Measurements from ENCODE around the gene GNAQ.
"Not testable (repeated sequence)": the region's sequence is repeated elsewhere in the genome, so short reads cannot be mapped to it uniquely, and the experiment has no call there.

The GNAQ gene

DNA sequence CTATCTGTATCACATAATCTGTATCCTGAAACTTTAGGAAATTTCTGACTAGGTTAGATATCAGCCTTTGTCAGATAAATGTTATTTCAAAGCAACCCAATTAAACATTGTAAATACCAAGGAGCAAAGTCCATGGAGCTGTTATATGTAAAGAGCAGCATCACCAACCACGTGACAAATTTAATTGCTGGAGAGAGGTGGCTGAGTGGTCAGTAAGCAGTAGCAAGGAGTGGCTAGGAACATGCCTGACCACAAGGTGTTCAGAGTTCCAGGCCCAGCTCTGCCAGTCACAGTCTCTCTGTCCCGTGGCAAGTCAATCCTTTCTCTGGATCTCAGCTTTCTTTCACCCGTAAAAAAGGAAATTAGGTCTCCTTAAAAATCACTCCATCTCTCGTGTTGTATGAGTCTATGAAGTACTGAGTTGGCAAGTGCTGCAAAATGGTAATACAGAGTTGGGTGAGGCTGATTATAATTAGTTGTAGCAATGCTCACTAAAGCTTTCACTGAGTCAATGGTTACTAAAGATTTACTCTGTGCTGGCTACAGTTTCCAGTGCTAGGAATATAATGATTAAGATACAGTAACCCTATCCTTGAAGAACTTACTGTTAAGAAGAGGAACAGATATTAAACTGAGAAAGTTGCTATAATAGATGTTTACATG lies 166.1 kb downstream of the GNAQ start:
- DNase-seq: no peak

GRCh38 chr9:77864211-77864889 lies 167.3 kb downstream of the GNAQ start:
- no peak for DNase-seq

- DNase-seq: not testable (repeated sequence)
Observed at GRCh38 chr9:77863638-77864037, 168.0 kb downstream of the GNAQ start.

DNA sequence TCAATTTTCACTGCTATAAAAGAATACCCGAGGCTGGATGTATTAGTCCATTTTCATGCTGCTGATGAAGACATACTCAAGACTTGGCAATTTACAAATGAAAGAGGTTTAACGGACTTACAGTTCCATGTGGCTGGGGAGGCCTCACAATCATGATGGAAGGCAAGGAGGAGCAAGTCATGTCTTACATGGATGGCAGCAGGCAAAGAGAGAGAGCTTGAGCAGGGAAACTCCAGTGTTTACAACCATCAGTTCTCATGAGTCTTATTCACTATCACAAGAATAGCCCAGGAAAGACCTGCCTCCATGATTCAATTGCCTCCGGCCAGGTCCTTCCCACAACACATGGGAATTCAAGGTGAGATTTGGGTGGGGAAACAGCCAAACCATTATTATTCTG lies 170.7 kb downstream of the GNAQ start:
- DNase-seq: not testable (repeated sequence)

GRCh38 chr9:77857513-77858259 lies 173.9 kb downstream of the GNAQ start:
- no peak for DNase-seq

GRCh38 chr9:77856615-77857014 lies 175.0 kb downstream of the GNAQ start:
- no peak for DNase-seq

- DNase-seq: no peak
Observed at GRCh38 chr9:77854916-77855311, 176.7 kb downstream of the GNAQ start.

GRCh38 chr9:77854258-77854915 lies 177.2 kb downstream of the GNAQ start:
- DNase-seq: no peak

DNA sequence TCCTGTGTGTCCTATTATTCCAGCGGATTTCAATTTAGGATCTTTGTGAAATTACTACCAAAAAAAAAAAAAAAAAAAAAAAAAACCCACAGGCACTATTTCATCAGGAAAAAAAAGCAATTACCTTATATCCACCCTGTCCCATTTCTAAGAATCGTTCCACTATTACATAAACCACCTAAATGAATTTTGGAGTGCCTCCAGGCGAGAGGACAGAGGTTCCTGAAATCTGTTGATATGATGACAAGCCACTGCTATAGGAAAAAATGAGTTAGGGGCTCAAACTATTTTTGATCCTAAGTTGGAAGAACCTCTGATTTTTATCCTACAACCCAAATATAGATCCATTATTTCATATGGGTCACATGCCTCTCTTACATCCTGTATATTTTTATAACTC lies 177.9 kb downstream of the GNAQ start:
- DNase-seq: no peak

DNA sequence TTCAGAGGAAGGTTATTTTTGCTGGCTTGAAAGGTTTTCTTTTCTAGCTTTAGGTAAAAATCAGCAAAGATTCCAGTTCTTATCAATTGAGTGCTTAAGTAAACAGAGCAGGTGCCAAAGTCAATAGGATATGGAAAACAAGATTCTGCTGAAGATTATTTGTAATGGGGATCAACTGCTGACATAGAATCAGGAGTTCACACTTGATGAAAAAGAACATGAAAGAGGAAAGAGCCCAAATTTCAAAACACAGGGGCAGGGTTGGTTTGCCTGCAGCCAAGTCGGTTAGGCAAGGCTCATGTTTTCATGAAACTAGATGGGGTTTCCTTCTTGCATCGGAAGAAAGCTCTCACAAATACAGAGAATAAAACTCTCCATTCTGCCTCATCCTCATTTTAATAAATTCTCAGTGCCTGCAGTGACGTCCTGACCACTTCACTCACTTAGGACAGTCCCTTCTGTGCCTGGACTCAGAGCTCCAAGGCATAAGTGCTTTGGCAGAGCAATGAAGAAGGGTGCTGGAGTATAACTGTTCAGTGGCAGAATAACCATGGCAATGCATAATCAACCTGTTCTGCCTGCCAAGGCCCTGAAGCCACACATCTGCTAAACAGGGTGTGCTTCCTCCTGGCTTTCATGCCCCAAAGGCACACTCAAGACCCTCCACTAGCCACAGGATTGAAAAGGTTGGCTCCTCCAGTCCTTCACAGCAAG lies 179.6 kb downstream of the GNAQ start:
- DNase-seq: no peak

- no peak for DNase-seq
Observed at GRCh38 chr9:77848897-77849296, 182.7 kb downstream of the GNAQ start.

DNA sequence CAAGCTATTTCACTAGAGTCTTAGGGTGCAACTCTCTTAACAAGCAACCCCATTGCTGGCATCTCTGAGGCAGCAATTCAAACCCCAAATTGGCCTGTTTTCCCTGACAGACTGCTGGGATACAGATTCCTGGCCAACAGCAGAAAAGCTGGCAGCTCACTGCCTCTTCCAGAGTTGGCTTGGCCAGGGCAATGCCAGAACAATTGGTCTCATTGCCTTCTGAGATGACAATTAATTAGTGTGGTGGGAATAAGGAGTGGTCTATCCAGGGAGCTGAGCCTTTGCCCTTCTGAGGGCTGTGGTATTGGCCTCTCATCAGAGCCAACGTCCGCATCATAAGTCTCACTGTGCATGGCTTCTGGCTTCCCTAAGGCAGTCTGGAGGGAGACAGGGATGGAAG lies 183.2 kb downstream of the GNAQ start:
- no peak for DNase-seq

GRCh38 chr9:77847626-77848025 lies 184.0 kb downstream of the GNAQ start:
- no peak for DNase-seq

- no peak for DNase-seq
Observed at GRCh38 chr9:77847059-77847499, 184.5 kb downstream of the GNAQ start.

DNA sequence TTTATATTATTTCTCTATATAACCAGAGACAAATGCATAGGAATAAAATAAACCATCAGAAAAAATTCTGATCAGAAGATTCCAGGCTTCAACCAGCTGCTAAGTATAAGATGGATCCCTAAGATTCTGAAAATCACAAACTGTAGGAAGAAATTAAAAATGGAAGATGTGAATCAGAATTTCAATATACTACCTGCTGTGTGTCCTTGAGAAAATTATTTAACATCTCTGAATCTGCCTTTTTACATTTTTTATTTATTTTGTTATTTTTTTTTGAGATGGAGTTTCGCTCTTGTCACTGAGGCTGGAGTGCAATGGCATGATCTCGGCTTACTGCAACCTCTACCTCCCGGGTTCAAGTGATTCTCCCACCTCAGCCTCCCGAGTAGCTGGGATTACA lies 187.2 kb downstream of the GNAQ start:
- no peak for DNase-seq

- no peak for DNase-seq
Observed at GRCh38 chr9:77843871-77844155, 187.8 kb downstream of the GNAQ start.

GRCh38 chr9:77843076-77843870 lies 188.3 kb downstream of the GNAQ start:
- DNase-seq: no peak

DNA sequence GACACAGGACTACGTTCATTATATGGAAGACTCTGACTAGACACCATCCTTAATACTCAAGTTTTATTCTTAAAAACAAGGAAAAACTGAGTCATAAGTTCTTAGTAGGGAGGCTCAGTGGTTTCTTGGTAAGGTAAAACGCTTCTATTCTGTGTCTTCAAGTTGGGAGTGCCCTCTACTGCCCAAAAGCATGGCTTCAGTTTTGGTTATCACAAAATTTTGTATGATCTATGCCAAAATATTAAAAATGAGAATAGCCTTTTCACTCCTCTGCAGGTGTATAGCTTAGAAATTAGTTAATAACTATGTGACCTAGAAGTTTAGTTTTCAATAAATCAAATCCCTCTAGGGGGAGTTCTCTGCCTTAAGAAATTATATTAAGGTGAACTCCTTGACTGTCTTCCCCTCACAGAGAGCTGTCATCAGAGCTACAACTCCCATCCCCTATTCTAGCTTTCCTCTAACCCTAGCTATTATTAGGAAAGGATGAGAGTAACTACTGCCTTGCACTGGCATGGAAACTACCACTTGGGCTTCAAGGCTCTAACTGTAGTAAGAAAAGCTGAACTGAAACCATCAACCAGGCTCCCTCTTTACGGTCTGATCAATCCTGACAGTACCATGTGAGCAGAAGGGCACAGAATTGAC lies 189.7 kb downstream of the GNAQ start:
- DNase-seq: no peak

DNA sequence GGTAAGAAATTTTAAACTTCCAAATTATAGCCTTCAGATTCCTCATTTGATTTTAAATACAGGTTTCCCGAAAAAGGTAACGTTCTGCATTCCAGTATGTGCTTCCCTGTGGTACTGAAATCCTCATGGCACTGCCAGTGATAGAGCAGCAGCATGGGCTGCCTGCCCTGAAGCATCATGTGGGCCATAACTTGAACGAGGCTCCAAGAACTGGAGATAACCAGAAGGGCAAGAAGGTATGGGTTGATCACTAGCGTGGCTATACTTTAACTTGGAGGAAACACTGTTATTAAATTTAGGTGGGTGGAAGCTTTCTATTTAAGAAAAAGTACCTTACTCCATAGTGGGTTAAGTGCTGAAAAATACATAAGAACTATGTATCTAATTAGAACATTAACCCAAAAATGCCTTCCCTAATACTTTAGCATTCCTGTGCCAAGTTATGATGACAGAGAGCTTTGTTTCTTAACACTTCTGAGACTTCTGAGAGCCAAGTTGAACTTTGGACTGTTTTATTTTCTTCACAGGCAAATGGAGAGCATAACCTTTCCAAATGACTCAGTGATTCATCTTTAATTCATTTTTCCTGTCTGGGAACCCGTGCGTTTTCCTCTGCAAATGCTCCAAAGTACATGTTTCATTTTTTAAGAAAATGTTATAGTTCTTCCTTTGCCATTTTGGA lies 192.0 kb downstream of the GNAQ start:
- DNase-seq: no peak

GRCh38 chr9:77838986-77839385 lies 192.6 kb downstream of the GNAQ start:
- DNase-seq: no peak

DNA sequence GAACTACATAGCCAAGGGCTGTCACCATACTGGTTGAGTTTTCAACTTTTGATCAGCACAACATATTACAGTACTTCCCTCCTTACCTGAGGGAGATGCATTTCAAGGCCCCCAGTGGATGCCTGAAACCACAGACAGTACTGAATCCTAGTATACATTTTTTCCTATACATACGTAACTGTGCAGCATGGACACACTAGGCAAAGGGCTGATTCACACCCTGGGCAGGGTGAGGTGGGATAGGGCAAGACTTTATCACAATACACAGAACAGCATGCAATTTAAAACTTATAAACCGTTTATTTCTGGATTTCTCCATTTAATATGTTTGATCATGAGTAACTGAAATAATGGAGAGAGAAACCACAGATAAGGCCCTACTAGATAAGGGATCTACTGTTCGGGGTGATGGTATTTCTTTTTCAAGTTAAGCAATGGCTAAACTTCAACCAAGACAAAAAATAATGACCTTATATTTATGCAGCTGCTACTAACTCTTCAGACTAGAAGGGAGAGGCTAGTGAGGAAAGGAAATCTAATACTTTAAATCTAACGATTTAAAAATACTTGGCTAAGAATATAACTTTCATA lies 196.6 kb downstream of the GNAQ start:
- DNase-seq: no peak

All from NCI-H748 treated with DMSO at 0.1 percent for 48 hours (cell line).